Cardiac muscle cell (in vitro differentiated cells and primary cell): ENCODE results near the gene CEP112. TPM values are rescaled to one million over a fixed set of nuclear protein-coding genes. Genes with fewer than 3 reads are reported as not detected.

Experiments
- DNase-seq, 2 donors: peaks; one replicate each; pipeline versions ENCODE4 v3.0.0 to v3.0.0-alpha.2; 2010 to 2017; ENCODE audit warnings: low read depth in 1 of 2, low spot score in 1 of 2
- H3K27ac ChIP-seq: fragments of 200-600 bp; sonication (generic); 2 replicates; pipeline ENCODE4 v1.5.1; 2016
- H3K27me3 ChIP-seq: fragments of 200-600 bp; sonication (generic); 2 replicates; pipeline ENCODE4 v1.6.0; 2016; ENCODE audit warnings: control low read depth
- H3K36me3 ChIP-seq: fragments of 200-600 bp; sonication (generic); 2 replicates; pipeline ENCODE4 v1.5.1; 2016; ENCODE audit warnings: control low read depth
- H3K4me1 ChIP-seq: fragments of 200-600 bp; sonication (generic); 2 replicates; pipeline ENCODE4 v1.8.1; 2017; ENCODE audit warnings: low read depth, mild to moderate bottlenecking, mixed run types
- H3K4me3 ChIP-seq: fragments of 200-600 bp; sonication (generic); 2 replicates; pipeline ENCODE4 v1.5.1; 2016; ENCODE audit warnings: mild to moderate bottlenecking
- H3K9me3 ChIP-seq: fragments of 200-600 bp; sonication (generic); 2 replicates; pipeline ENCODE4 v1.5.1; 2017; ENCODE audit warnings: low read depth, mild to moderate bottlenecking, control low read depth
- polyA plus RNA-seq: library from polyadenylated mRNA; unstranded; fragments of >200 nt; fragmentation: Nextera tagmentation; extraction: Ambion mirVana; gene quantifications from 2 replicates; pipeline ENCODE4 v1.2.1, GENCODE V29; 2016
- total RNA-seq: library from RNA; depleted of rRNA; stranded (reverse); fragments of >200 nt; gene quantifications from 2 replicates; pipeline ENCODE4 v1.2.3, GENCODE V29; 2016
- TF ChIP-seq, protein P1 (sequence below): IDR thresholded peaks from 2 replicates; pipeline ENCODE4 v1.5.1; 2012; ENCODE audit warnings: low read depth, mild to moderate bottlenecking, low read length

The CEP112 gene
- total and polyA plus RNA-seq, 2 experiments from 2014 or later: 7.7 to 10.9 TPM

DNA sequence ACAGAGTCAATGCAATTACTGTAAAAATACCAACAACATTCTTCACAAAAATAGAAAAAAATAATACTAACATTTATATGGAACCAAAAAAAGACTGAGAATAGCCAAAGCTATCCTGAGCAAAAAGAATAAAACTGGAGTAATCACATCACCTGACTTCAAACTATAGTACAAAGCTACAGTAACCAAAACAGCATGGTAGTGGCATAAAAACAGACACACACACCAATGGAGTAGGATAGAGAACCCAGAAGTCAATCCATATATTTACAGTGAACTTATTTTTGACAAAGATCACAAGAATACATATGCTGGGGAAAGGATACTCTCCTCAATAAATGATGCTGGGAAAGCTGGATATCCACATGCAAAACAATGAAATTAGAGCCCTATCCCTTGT lies 84.2 kb downstream of the CEP112 start:
- Histone ChIP-seq H3K4me1 (no peaks in the 10 kb centered on the region), H3K4me3 (no peak overlapping the region), H3K9me3 (no peaks in the 10 kb centered on the region), H3K27ac (no peak overlapping the region), H3K36me3 (no peaks in the 10 kb centered on the region), H3K27me3 (no peaks in the 10 kb centered on the region)
- no peak for DNase-seq
- TF ChIP-seq, protein P1, sequence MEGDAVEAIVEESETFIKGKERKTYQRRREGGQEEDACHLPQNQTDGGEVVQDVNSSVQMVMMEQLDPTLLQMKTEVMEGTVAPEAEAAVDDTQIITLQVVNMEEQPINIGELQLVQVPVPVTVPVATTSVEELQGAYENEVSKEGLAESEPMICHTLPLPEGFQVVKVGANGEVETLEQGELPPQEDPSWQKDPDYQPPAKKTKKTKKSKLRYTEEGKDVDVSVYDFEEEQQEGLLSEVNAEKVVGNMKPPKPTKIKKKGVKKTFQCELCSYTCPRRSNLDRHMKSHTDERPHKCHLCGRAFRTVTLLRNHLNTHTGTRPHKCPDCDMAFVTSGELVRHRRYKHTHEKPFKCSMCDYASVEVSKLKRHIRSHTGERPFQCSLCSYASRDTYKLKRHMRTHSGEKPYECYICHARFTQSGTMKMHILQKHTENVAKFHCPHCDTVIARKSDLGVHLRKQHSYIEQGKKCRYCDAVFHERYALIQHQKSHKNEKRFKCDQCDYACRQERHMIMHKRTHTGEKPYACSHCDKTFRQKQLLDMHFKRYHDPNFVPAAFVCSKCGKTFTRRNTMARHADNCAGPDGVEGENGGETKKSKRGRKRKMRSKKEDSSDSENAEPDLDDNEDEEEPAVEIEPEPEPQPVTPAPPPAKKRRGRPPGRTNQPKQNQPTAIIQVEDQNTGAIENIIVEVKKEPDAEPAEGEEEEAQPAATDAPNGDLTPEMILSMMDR: no peak

DNA sequence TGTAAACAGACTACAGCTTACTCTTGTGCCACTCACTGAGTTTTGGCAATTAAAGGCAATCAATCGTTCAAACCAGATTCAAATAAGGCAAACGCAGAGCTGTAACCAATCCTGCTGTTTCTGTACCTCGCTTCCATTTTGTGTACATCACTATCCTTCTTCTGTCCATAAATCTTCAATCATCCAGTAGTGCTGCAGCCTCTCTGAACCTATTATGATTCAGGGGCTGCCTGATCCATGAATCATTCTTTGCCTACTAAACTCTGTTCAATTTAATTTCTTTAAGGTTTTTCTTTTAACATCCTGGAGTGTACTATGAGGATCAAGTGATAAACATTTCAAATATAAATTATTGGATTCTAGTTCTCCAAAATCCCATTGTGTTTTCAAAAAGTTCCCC lies 93.9 kb downstream of the CEP112 start:
- no peak for DNase-seq
- H3K4me3 ChIP-seq: no peak overlapping the region
- TF ChIP-seq, protein P1: no peak
- no peaks in the 10 kb centered on the region for H3K4me1 ChIP-seq
- no peaks in the 10 kb centered on the region for H3K27me3 ChIP-seq
- no peak overlapping the region for H3K27ac ChIP-seq
- no peaks in the 10 kb centered on the region for H3K9me3 ChIP-seq
- peaks cover 4% of the 10 kb centered on the region for H3K36me3 ChIP-seq

DNA sequence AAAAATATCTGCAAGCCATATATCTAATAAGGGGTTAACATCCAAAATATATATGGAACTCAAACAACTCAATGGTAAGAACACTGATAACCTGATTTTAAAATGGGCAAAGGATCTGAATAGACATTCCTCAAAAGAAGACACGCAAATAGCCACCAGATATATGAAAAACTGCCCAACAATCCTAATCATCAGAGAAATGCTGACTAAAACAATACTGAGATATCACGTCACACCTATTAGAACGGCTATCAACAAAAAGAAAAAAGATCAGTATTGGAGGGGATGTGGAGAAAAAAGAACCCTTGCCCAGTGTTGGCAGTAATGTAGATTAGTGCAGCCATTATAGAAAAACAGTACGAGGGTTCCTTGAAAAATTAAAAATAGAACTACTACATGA lies 97.2 kb downstream of the CEP112 start:
- no peak overlapping the region for H3K27ac ChIP-seq
- no peak for DNase-seq
- H3K4me3 ChIP-seq: no peak overlapping the region
- H3K27me3 ChIP-seq: no peaks in the 10 kb centered on the region
- peaks cover 4% of the 10 kb centered on the region for H3K36me3 ChIP-seq
- H3K9me3 ChIP-seq: no peaks in the 10 kb centered on the region
- no peaks in the 10 kb centered on the region for H3K4me1 ChIP-seq
- TF ChIP-seq, protein P1: no peak

DNA sequence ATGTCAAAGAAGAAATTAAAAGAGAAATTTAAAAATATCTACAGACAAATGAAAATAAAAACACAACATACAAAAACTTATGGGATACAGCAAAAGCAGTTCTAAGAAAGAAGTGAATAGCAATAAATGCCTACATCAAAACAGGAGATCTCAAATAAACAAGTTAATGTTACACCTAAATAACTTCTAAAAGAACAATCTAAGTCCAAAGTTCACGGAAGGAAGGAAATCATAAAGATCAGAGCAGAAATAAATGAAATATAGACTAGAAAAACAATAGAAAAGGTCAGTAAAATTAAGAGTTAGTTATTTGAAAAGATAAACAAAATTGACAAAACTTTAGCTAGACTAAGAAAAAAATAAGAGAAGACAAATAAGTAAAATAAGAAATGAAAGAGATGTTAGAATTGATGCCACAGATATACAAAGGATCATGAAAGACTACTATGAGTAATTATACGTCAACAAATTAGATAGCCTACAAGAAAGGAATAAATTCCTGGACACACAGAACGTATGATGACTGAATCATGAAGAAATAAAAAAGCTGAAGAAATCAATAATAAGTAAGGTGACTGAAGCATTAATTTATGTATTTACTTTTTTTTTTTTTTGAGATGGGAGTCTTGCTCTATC lies 100.4 kb downstream of the CEP112 start:
- no peak overlapping the region for H3K4me3 ChIP-seq
- no peaks in the 10 kb centered on the region for H3K4me1 ChIP-seq
- H3K27ac ChIP-seq: no peak overlapping the region
- TF ChIP-seq, protein P1: no peak
- no peak for DNase-seq
- H3K9me3 ChIP-seq: no peaks in the 10 kb centered on the region
- no peaks in the 10 kb centered on the region for H3K27me3 ChIP-seq
- H3K36me3 ChIP-seq: peaks cover 4% of the 10 kb centered on the region

DNA sequence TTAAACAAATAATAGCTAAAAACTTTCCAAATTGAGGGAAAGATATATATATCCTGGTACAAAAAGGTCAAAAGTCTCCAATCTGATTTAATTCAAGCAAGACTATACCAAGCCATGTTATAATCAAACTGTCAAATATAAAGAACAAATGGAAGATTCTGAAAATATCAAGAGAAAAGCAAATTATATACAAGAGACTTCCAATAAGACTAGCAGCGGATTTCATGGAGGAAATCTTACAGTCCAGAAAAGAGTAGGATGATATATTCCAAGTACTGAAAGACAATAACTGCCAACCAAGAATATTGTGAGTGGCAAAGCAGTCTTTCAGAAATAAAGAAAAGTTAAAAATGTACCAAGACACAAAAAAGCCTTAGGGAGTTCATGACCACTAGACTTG lies 102.2 kb downstream of the CEP112 start:
- H3K4me1 ChIP-seq: no peaks in the 10 kb centered on the region

More for the DNA sequence above, 102.2 kb downstream of the CEP112 start:
- Histone ChIP-seq H3K27ac (no peak overlapping the region), H3K27me3 (no peaks in the 10 kb centered on the region), H3K4me3 (no peak overlapping the region), H3K36me3 (no peaks in the 10 kb centered on the region), H3K9me3 (no peaks in the 10 kb centered on the region)
- TF ChIP-seq, protein P1: no peak
- DNase-seq: no peak
